ENCODE data around the gene UNC13C. TPM values are rescaled to one million over a fixed set of nuclear protein-coding genes. Genes with fewer than 3 reads are reported as not detected.

Gene UNC13C
- total and polyA plus RNA-seq, 4 donors = 0.05 to 16.0 (median 0.12) TPM; not detected in 1

- no peaks in the 10 kb centered on the region for H3K27me3 ChIP-seq (ENCODE audit: control insufficient read depth in 3 of 3, insufficient read depth in 3 of 3, low read length in 2 of 3)
- no peaks in the 10 kb centered on the region for H3K9me3 ChIP-seq (ENCODE audit: control insufficient read depth in 4 of 4, insufficient read depth in 3 of 4, low read length in 3 of 4)
- H3K4me3 ChIP-seq = no peak overlapping the region
- no peak overlapping the region for H3K9ac ChIP-seq (ENCODE audit: insufficient read depth in 1 of 2, low read length in 2 of 2)
- ATAC-seq (ENCODE audit: insufficient read depth, low FRiP score) = no peak
- TF ChIP-seq CTCF (IDR thresholded peaks at IDR 0.05; ENCODE audit: control extremely low read depth, extremely low read depth) = no peak
- 92 to 94% methylated on average over 7 of the region's 7 CpGs for WGBS, 2 donors
- no peaks in the 10 kb centered on the region for H3K36me3 ChIP-seq (ENCODE audit: control insufficient read depth in 4 of 4, insufficient read depth in 4 of 4, low read length in 4 of 4)
- DNase-seq = no peak
- no peaks in the 10 kb centered on the region for H3K4me1 ChIP-seq (ENCODE audit: control insufficient read depth in 5 of 5, insufficient read depth in 5 of 5, low read length in 5 of 5)
- no peak overlapping the region for H3K27ac ChIP-seq (ENCODE audit: low read depth in 1 of 2, low read length in 1 of 2)
These were observed 228.5 kb downstream of the UNC13C start for GRCh38 chr15:54206586-54207321.

- H3K9me3 ChIP-seq (ENCODE audit: control insufficient read depth in 4 of 4, insufficient read depth in 3 of 4, low read length in 3 of 4) = no peaks in the 10 kb centered on the region
- ATAC-seq (ENCODE audit: insufficient read depth, low FRiP score) (no peak), DNase-seq (no peak)
- no peak overlapping the region for H3K9ac ChIP-seq (ENCODE audit: insufficient read depth in 1 of 2, low read length in 2 of 2)
- no peaks in the 10 kb centered on the region for H3K27me3 ChIP-seq (ENCODE audit: control insufficient read depth in 3 of 3, insufficient read depth in 3 of 3, low read length in 2 of 3)
- H3K4me3 ChIP-seq = no peak overlapping the region
- 49 to 73% methylated on average over 2 of the region's 2 CpGs for WGBS, 2 donors
- no peaks in the 10 kb centered on the region for H3K4me1 ChIP-seq (ENCODE audit: control insufficient read depth in 5 of 5, insufficient read depth in 5 of 5, low read length in 5 of 5)
- TF ChIP-seq CTCF (IDR thresholded peaks at IDR 0.05; ENCODE audit: control extremely low read depth, extremely low read depth) = no peak
- no peak overlapping the region for H3K27ac ChIP-seq (ENCODE audit: low read depth in 1 of 2, low read length in 1 of 2)
- H3K36me3 ChIP-seq (ENCODE audit: control insufficient read depth in 4 of 4, insufficient read depth in 4 of 4, low read length in 4 of 4) = no peaks in the 10 kb centered on the region
These were observed 230.5 kb downstream of the UNC13C start for GRCh38 chr15:54208786-54209185.

GRCh38 chr15:54212635-54213034 lies 234.4 kb downstream of the UNC13C start:
- Histone ChIP-seq H3K27me3 (ENCODE audit: control insufficient read depth in 3 of 3, insufficient read depth in 3 of 3, low read length in 2 of 3) (no peaks in the 10 kb centered on the region), H3K4me3 (no peak overlapping the region), H3K27ac (ENCODE audit: low read depth in 1 of 2, low read length in 1 of 2) (no peak overlapping the region), H3K4me1 (ENCODE audit: control insufficient read depth in 5 of 5, insufficient read depth in 5 of 5, low read length in 5 of 5) (no peaks in the 10 kb centered on the region), H3K9me3 (ENCODE audit: control insufficient read depth in 4 of 4, insufficient read depth in 3 of 4, low read length in 3 of 4) (no peaks in the 10 kb centered on the region), H3K36me3 (ENCODE audit: control insufficient read depth in 4 of 4, insufficient read depth in 4 of 4, low read length in 4 of 4) (no peaks in the 10 kb centered on the region), H3K9ac (ENCODE audit: insufficient read depth in 1 of 2, low read length in 2 of 2) (no peak overlapping the region)
- DNase-seq (no peak), ATAC-seq (ENCODE audit: insufficient read depth, low FRiP score) (no peak)
- TF ChIP-seq CTCF (IDR thresholded peaks at IDR 0.05; ENCODE audit: control extremely low read depth, extremely low read depth) = no peak
- 75 to 87% methylated on average over 2 of the region's 2 CpGs for WGBS, 2 donors

GRCh38 chr15:54226455-54226854 lies 248.2 kb downstream of the UNC13C start:
- no peak for DNase-seq
- H3K27ac ChIP-seq (ENCODE audit: low read depth in 1 of 2, low read length in 1 of 2) = no peak overlapping the region

More at GRCh38 chr15:54226455-54226854, 248.2 kb downstream of the UNC13C start:
- no peak for TF ChIP-seq CTCF (IDR thresholded peaks at IDR 0.05; ENCODE audit: control extremely low read depth, extremely low read depth)
- Histone ChIP-seq H3K9me3 (ENCODE audit: control insufficient read depth in 4 of 4, insufficient read depth in 3 of 4, low read length in 3 of 4) (peaks cover 0 to 8% (median 3%) of the 10 kb centered on the region in 4 donors), H3K36me3 (ENCODE audit: control insufficient read depth in 4 of 4, insufficient read depth in 4 of 4, low read length in 4 of 4) (peaks cover 0 to 3% (median 0%) of the 10 kb centered on the region in 4 donors), H3K9ac (ENCODE audit: insufficient read depth in 1 of 2, low read length in 2 of 2) (no peak overlapping the region), H3K27me3 (ENCODE audit: control insufficient read depth in 3 of 3, insufficient read depth in 3 of 3, low read length in 2 of 3) (no peaks in the 10 kb centered on the region), H3K4me3 (no peak overlapping the region), H3K4me1 (ENCODE audit: control insufficient read depth in 5 of 5, insufficient read depth in 5 of 5, low read length in 5 of 5) (no peaks in the 10 kb centered on the region)
- ATAC-seq (ENCODE audit: insufficient read depth, low FRiP score) = no peak
- WGBS, 2 donors = 86 to 94% methylated on average over 4 of the region's 4 CpGs

Data from lung (tissue), 12 donors.